Stimulated activated CD8-positive, alpha-beta memory T cell treated with anti-CD3 and anti-CD28 coated beads, Interleukin-4, amount 100 ng/mL, for 24 hours (primary cell): ENCODE results near the gene LAMC3.

Source experiments
- DNase-seq: peaks from one replicate; pipeline ENCODE4 v3.0.0-alpha.2; 2020; ENCODE audit warnings: low read depth

The LAMC3 gene

DNA sequence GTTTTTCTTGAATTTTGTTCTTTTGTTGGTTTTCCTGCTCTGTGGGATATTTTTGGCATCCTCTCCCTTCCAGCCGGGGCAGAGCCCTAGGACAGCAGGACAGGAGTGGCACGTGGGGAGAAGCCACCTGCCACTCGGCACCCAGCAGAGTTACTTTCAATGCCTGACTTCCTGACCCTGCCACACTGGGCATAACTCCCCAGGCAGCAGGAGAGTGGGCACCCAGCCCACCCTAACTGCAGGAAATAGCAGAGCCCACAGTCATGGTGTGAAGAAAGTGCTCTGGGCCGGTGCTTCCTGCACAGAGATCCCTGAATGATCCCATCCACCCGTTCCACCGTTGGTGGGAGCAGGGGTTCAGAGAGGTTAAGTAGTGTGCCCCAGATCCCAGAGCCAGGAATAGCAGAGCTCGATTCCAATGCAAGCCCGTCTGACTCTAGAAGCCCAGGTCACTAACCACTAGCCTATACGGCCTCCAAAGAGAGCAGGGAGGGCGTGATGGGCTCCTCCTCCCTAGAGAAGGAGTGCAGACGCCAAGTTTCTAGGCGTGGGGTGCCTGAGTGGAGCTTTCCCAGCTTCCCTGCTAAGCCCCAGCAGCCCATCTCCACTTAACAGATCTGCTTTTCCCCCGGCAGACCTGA is 108.3 kb downstream of the LAMC3 start:
- no peak for DNase-seq

DNA sequence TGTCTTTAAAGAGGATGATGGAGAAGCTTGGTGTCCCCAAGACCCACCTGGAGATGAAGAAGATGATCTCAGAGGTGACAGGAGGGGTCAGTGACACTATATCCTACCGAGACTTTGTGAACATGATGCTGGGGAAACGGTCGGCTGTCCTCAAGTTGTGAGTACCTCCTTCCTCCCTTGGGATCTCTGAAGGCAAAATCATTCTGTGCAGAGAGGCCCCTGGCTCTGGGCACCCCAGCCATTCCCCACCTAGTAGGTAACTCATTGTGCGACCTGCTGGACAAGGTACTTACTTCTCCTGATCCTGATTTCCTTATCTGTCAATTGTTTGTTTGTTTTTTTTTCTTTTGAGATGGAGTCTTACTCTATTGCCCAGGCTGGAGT is 108.8 kb downstream of the LAMC3 start:
- no peak for DNase-seq

DNA sequence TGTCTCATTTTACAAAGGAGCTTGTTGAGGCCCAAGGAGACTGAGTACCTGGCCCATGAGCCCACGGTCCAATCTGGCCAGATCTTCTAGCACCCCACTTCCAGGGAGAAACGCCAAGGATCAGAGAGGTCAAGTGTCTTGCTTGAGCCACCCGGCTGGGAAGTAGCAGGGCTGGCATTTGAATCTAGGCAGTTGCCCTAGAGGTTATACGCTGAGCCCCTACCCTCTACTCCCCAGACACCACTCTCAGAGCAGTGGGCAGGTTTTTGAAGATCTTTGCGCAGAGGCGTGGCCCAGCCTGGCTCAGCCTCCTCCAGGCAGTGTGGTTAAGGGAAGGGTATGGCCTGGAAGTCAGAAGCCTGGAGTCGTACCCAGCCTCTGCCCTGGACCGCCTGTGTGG is 110.6 kb downstream of the LAMC3 start:
- DNase-seq: no peak

DNA sequence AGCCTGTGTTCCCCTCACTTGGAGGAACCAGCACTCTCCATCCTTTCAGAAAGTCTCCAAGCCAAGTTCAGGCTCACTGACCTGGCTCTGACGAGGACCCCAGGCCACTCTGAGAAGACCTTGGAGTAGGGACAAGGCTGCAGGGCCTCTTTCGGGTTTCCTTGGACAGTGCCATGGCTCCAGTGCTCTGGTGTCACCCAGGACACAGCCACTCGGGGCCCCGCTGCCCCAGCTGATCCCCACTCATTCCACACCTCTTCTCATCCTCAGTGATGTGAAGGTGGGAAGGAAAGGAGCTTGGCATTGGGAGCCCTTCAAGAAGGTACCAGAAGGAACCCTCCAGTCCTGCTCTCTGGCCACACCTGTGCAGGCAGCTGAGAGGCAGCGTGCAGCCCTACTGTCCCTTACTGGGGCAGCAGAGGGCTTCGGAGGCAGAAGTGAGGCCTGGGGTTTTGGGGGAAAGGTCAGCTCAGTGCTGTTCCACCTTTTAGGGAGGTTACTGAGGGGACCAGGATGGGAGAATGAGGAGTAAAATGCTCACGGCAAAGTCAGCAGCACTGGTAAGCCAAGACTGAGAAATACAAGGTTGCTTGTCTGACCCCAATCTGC is 111.8 kb downstream of the LAMC3 start:
- no peak for DNase-seq

DNA sequence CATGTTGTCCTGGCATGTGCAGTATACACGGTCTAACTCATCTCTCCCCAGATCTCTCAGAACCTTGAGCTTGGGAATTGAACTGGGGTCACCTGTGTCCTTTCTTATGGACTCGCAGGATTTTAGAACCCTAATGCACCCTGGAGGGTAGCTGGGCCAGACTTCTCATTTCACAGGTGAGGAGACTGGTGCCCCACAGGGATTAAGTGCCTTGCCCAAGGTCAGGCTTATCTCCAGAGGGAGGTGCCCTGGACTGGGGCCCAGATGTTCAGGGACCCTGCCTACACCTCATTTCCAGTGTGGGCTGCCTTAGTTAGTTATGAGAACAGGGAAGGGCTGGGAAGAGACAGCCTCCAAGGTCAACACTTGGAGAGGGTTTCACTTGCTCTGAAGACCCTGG is 112.4 kb downstream of the LAMC3 start:
- no peak for DNase-seq

DNA sequence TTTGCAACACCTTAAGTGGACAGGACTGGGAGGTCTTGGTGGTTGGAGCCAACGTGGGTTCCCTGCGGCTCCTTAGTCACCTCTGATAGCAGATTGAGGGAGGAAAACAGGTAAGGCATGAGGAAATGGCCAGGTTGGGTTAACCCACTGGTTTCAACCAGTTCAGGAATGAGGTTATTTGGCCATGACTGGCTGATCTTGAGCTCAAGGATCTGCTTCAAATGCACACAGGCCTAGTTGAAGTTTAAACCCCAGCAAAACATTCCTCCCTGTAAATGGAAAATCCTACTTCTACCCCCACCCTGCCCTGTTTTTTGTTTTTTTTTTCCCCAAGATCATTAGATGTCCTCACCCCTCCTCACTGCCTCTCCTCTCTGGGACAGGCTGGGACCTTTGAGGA is 113.2 kb downstream of the LAMC3 start:
- no peak for DNase-seq

DNA sequence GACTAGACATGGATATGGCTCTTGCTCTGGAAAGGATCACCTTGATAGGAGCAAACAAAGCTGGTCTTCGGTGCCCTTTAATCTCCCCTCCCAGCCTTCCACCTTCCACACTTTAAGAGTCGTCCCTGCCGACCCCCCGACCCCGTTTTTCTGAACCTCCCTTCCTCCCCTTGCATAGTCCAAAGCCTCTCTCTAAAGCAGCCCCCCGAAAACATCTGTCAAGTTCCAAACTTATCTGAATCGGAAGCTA is 116.0 kb downstream of the LAMC3 start:
- DNase-seq: no peak

DNA sequence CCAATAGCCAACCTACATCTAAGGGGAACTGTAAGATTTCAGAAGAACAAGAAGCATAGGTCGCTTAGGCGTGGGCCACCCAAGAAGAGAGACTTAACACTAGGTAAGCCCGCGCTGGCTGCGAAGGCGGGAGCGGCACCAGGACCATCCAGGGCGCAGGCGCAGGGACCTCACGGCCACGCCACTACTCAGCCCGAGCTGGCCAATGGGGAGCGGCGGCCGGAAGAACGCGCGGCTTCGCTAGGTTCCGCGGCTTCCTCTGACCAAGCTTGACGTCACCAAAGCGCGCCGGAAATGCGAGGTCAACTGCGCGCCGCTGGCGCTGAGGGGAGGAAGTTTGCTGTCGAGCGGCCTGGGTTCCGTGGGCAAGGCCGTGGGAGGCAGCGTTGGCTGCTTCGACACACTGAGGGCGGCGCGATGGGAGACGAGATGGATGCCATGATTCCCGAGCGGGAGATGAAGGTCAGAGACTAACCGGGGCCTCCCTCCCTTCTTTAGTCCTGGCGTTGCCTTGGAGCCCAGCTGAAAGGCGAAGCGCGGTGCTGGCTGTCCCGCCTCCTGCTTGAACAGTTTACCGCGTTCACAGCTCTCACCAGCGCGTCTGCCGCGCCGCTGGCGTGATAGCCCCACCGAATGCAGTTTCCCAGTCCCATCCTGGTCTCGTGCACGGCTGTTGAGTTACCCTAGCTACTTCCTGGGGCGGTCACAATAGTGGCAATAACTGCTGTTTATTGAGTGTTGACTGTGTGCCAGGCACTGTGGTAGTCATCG is 116.5 kb downstream of the LAMC3 start, which contains the start of gene NUP214:
NUP214 (plus strand) TSS at position 299 of the 771 bp plus-strand sequence; CDS start at position 418, 119 bp downstream.
- peak; percentile 100 for DNase-seq

DNA sequence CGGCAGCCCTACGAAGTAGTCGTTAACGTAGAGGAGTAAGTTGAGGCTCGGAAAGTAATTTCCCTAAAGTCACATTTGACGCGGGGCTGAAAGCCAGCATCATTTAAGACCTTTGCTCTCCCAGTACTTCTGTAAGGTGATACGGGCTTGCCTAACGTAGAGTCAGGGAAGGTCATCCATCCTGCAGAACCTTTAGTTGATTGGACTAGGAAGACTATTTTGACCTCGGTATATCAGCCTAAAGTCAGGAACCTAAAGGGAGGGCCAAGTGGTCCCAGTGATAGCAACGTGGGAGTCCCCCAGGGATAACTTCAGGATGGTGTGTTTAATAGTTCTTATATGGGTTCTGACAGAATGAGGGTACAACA is 117.1 kb downstream of the LAMC3 start:
- no peak for DNase-seq

DNA sequence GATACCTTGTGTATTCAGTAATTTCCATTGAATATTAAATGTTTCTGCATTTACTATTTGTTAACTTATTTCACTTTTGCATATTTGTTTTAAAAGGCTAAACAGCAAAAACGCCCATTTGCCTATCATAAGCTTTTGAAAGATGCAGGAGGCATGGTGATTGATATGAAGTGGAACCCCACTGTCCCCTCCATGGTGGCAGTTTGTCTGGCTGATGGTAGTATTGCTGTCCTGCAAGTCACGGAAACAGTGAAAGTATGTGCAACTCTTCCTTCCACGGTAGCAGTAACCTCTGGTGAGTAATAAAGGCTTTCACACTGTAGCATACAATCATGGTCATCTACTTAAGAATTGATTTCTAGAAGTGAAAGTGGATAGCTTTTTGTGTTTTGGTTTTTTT is 120.2 kb downstream of the LAMC3 start:
- no peak for DNase-seq

DNA sequence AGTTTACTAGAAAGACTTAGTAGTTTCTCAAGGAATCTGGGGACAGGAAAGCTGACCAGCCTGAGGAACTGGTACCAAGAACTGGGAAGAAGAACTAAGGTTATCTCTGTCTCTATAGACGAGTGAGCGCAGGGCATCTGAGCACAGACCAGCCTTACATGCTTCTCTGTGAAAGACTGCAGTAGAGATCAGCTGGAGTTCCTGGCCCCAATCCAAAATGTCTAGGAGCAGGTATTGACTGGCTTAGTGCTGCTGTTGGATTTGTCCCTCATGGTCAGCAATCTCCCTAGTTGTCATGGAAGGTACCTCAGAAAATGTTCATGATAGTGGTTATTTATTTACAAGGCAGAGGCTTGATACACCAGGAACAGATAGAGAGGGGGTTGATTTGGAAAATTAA is 129.7 kb downstream of the LAMC3 start:
- no peak for DNase-seq

DNA sequence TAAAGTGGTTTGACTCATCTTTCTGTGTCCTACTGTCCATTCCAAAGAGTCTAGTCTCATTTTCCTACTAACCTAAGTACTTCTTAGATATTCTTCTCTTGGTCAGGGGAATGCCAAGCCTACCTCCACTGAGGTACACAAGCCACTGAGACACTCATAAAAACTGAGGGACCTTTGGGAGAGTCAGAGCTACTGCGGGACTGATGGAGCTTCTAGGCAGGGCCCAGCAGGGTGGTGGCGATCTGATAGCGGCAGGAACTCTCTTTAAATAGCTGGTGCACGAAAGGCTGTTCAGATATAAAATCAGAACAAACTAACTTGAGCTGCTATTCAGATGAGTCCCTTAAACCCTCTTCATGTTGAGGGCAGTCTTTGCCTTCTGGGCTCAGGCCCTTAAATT is 131.1 kb downstream of the LAMC3 start:
- DNase-seq: no peak

DNA sequence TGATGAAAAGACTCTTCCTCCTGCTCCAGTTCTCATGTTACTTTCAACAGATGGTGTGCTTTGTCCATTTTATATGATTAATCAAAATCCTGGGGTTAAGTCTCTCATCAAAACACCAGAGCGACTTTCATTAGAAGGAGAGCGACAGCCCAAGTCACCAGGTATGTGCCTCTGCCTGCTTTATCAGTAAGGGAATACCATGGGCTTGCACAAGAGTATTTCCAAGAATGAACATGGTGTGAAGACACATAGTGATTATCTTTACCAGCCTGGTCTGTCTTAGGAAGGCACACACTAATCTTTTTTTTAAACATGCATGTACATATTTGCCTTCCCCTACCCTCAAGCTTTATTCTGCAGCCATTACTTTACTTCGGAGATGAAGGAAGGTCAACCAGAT is 131.6 kb downstream of the LAMC3 start:
- DNase-seq: no peak

DNA sequence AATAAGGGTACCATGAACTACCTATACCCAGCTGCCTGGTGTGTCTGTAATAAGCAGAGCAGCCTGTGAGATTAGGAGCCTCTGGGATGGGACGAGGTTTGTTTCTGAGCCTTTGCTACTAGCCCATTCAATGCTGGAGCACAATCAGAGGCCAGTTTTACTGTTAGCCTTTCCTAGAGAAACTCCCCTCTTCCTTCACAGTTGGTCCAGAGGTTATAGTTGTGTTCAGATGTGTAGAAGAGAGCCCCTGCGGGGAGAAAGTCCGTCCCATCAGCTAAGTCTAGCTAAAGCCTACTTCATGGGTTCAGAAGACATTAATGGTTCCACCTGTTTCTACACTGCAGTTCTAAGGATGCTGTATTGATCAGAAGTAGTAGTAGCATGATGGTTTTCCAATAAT is 133.2 kb downstream of the LAMC3 start:
- no peak for DNase-seq
